HepG2 (cell line): Measurements from ENCODE around the gene ATP9A. TPM values are rescaled to one million over a fixed set of nuclear protein-coding genes. Genes with fewer than 3 reads are reported as not detected.

Source experiments
- ATM ChIP-seq: fragments of 450-650 bp; IDR thresholded peaks from 2 replicates; pipeline ENCODE4 v1.7.1; 2017; ENCODE audit warnings: mild to moderate bottlenecking, borderline replicate concordance
- BRD4 ChIP-seq: sonication (generic); formaldehyde crosslinking; IDR thresholded peaks from 2 replicates; pipeline ENCODE4 v1.4.0; 2020; ENCODE audit warnings: missing genetic modification reagents
- DMAP1 ChIP-seq: IDR thresholded peaks from 2 replicates; pipeline ENCODE4 v1.6.1; 2016
- FIP1L1 ChIP-seq: fragments of 200-400 bp; formaldehyde crosslinking; IDR thresholded peaks from 2 replicates; pipeline ENCODE4 v1.6.1; 2018; ENCODE audit warnings: low read depth, mild to moderate bottlenecking, low read length, moderate library complexity, borderline replicate concordance; ENCODE audit not compliant: insufficient read depth
- FOXM1 ChIP-seq: sonication (generic); formaldehyde crosslinking; IDR thresholded peaks from 2 replicates; pipeline ENCODE4 v1.5.0; 2020; ENCODE audit warnings: missing genetic modification reagents
- HOXA3 ChIP-seq: sonication (generic); formaldehyde crosslinking; IDR thresholded peaks from 2 replicates; pipeline ENCODE4 v1.5.0; 2020; ENCODE audit warnings: missing genetic modification reagents
- KAT7 ChIP-seq: IDR thresholded peaks from 2 replicates; pipeline ENCODE4 v1.6.1; 2018; ENCODE audit warnings: borderline replicate concordance, missing compliant biosample characterization
- KLF11 ChIP-seq: IDR thresholded peaks from 2 replicates; pipeline ENCODE4 v1.6.1; 2016; ENCODE audit warnings: missing compliant biosample characterization
- NCOA2 ChIP-seq: sonication (generic); formaldehyde crosslinking; IDR thresholded peaks from 2 replicates; pipeline ENCODE4 v1.8.0; 2022; ENCODE audit warnings: inconsistent platforms
- PRMT3 ChIP-seq: sonication (generic); formaldehyde crosslinking; IDR thresholded peaks from 2 replicates; pipeline ENCODE4 v1.8.1; 2022; ENCODE audit warnings: low read depth, mild to moderate bottlenecking, moderate library complexity, missing genetic modification reagents, borderline replicate concordance
- REXO4 ChIP-seq: sonication (generic); formaldehyde crosslinking; IDR thresholded peaks from 2 replicates; pipeline ENCODE4 v1.8.0; 2022; ENCODE audit warnings: missing genetic modification reagents, mild to moderate bottlenecking, borderline replicate concordance
- SALL2 ChIP-seq: sonication (generic); formaldehyde crosslinking; IDR thresholded peaks from 2 replicates; pipeline ENCODE4 v1.8.1; 2023; ENCODE audit warnings: mild to moderate bottlenecking, missing genetic modification reagents, inconsistent platforms
- TRAFD1 ChIP-seq: sonication (generic); formaldehyde crosslinking; IDR thresholded peaks from 2 replicates; pipeline ENCODE4 v1.5.1; 2020; ENCODE audit warnings: missing genetic modification reagents, mild to moderate bottlenecking, borderline replicate concordance
- TSC22D2 ChIP-seq: sonication (generic); formaldehyde crosslinking; IDR thresholded peaks from 2 replicates; pipeline ENCODE4 v1.5.1; 2020; ENCODE audit warnings: missing genetic modification reagents, mild to moderate bottlenecking, borderline replicate concordance
- ZNF281 ChIP-seq: sonication (generic); formaldehyde crosslinking; IDR thresholded peaks from 2 replicates; pipeline ENCODE4 v1.4.0; 2020; ENCODE audit warnings: missing genetic modification reagents, borderline replicate concordance
- ZNF335 ChIP-seq: sonication (generic); formaldehyde crosslinking; IDR thresholded peaks from 2 replicates; pipeline ENCODE4 v1.4.0; 2020; ENCODE audit warnings: missing genetic modification reagents
- ZNF543 ChIP-seq: sonication (generic); formaldehyde crosslinking; IDR thresholded peaks from 2 replicates; pipeline ENCODE4 v1.4.0; 2020; ENCODE audit warnings: mild to moderate bottlenecking, missing genetic modification reagents
- ZNF569 ChIP-seq: sonication (generic); formaldehyde crosslinking; IDR thresholded peaks from 2 replicates; pipeline ENCODE4 v1.5.0; 2020; ENCODE audit warnings: mild to moderate bottlenecking, missing genetic modification reagents, moderate library complexity, borderline replicate concordance
- ZNF770 ChIP-seq: sonication (generic); formaldehyde crosslinking; IDR thresholded peaks from 2 replicates; pipeline ENCODE4 v1.5.0; 2020; ENCODE audit warnings: mild to moderate bottlenecking, missing genetic modification reagents
- ZNF878 ChIP-seq: sonication (generic); formaldehyde crosslinking; IDR thresholded peaks from 2 replicates; pipeline ENCODE4 v1.8.1; 2023; ENCODE audit warnings: mild to moderate bottlenecking, missing genetic modification reagents, moderate library complexity
- polyA plus RNA-seq, 8 experiments: library from polyadenylated mRNA; depleted of rRNA in 3 of 8; stranded (reverse) in 7 of 8; unstranded in 1 of 8; fragments of >200 nt; fragmentation: Illumina TruSeq in 4 of 8; extraction: Trizol in 4 of 8; gene quantifications; 2 replicates each; pipeline versions ENCODE4 v1.2.1 to v1.2.3, GENCODE V29; 2011 to 2016; ENCODE audit warnings: low read depth in 4 of 8, missing spikeins in 1 of 8, mixed read lengths in 1 of 8; ENCODE audit not compliant: insufficient read depth in 1 of 8
- total RNA-seq, 5 experiments: library from RNA; depleted of rRNA; stranded (reverse); fragments of >200 nt; fragmentation: Illumina TruSeq; extraction: Trizol; gene quantifications; 2 replicates each; pipeline ENCODE4 v1.2.3, GENCODE V29; 2016; ENCODE audit warnings: low read depth in 1 of 5
- TF ChIP-seq, protein P1 (sequence below): sonication (generic); formaldehyde crosslinking; IDR thresholded peaks from 2 replicates; pipeline ENCODE4 v1.5.0; 2020; ENCODE audit warnings: mild to moderate bottlenecking, missing genetic modification reagents
- TF ChIP-seq, protein P2 (sequence below): sonication (generic); formaldehyde crosslinking; IDR thresholded peaks from 2 replicates; pipeline ENCODE4 v1.9.0; 2021; ENCODE audit warnings: missing genetic modification reagents, mild to moderate bottlenecking, borderline replicate concordance

The ATP9A gene
- total and polyA plus RNA-seq, 2 of the 13 experiments (the other 11 are each of a cell fraction or from before 2014, with no cell fraction given): 11.8 to 18.5 TPM

DNA sequence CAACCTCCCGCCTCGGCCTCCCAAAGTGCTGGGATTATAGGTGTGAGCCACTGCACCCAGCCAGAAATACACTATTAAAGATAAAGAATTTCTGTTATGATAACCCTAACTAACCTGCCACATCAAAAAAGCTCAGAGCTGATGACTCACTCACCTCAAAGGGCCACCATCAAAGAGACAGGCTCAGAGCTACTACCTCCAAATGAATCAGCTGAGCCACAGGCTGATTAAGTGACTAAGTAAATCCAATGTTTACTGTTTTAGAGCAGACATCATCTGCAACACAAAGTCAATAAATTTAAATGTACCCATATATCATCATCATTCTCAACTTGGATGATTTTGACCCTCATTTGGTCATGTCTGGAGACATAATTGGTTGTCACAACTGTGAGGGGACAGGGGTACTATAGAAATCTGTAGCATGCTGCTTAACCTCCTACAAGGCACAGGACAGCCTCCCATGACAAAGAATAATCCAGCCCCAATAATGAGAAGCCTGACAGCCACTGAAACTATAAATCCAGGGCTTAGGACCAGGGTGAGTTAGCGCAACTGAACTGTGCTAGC, 106.5 kb downstream of the ATP9A start (continued):
- TF ChIP-seq FIP1L1: no peak
- TF ChIP-seq TRAFD1 (CRISPR knock-in tag): no peak
- peak; percentile 89 for TF ChIP-seq NCOA2 (CRISPR knock-in tag)
- no peak for TF ChIP-seq KAT7
- no peak for TF ChIP-seq SALL2 (CRISPR knock-in tag)
- no peak for TF ChIP-seq FOXM1
- no peak for TF ChIP-seq PRMT3 (CRISPR knock-in tag)
- TF ChIP-seq DMAP1 (CRISPR knock-in tag): no peak
- TF ChIP-seq HOXA3 (CRISPR knock-in tag): 0 out of 2 replicates have a peak, but pooled peaks have one; percentile 22
- no peak for TF ChIP-seq ATM
- TF ChIP-seq KLF11 (CRISPR knock-in tag): no peak
- peak; percentile 65; the same call in 1 of the 2 replicates for TF ChIP-seq ZNF770 (CRISPR knock-in tag)
- TF ChIP-seq BRD4 (CRISPR knock-in tag): no peak
- TF ChIP-seq, protein P1, sequence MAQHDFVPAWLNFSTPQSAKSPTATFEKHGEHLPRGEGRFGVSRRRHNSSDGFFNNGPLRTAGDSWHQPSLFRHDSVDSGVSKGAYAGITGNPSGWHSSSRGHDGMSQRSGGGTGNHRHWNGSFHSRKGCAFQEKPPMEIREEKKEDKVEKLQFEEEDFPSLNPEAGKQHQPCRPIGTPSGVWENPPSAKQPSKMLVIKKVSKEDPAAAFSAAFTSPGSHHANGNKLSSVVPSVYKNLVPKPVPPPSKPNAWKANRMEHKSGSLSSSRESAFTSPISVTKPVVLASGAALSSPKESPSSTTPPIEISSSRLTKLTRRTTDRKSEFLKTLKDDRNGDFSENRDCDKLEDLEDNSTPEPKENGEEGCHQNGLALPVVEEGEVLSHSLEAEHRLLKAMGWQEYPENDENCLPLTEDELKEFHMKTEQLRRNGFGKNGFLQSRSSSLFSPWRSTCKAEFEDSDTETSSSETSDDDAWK (CRISPR knock-in tag): no peak
- 0 out of 2 replicates have a peak, but pooled peaks have one; percentile 47 for TF ChIP-seq ZNF335 (CRISPR knock-in tag)
- no peak for TF ChIP-seq ZNF281 (CRISPR knock-in tag)
- TF ChIP-seq ZNF878 (CRISPR knock-in tag): peak; percentile 47; the same call in 1 of the 2 replicates
- no peak for TF ChIP-seq ZNF543 (CRISPR knock-in tag)
- TF ChIP-seq ZNF569 (CRISPR knock-in tag): no peak
- TF ChIP-seq REXO4 (CRISPR knock-in tag): no peak
- no peak for TF ChIP-seq TSC22D2 (CRISPR knock-in tag)
- TF ChIP-seq, protein P2, sequence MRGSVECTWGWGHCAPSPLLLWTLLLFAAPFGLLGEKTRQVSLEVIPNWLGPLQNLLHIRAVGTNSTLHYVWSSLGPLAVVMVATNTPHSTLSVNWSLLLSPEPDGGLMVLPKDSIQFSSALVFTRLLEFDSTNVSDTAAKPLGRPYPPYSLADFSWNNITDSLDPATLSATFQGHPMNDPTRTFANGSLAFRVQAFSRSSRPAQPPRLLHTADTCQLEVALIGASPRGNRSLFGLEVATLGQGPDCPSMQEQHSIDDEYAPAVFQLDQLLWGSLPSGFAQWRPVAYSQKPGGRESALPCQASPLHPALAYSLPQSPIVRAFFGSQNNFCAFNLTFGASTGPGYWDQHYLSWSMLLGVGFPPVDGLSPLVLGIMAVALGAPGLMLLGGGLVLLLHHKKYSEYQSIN: no peak
